Ovary (tissue), 3 donors: ENCODE measurements around the gene COL6A3.

Experiments
- CTCF ChIP-seq, 3 donors: fragments of 450-650 bp in 2 of 3; fragments of 200-600 bp in 1 of 3; IDR thresholded peaks; one replicate each; pipeline versions ENCODE4 v1.5.1 to v1.8.0; 2016 to 2022; ENCODE audit warnings: antibody characterized with exemption in 3 of 3, mild to moderate bottlenecking in 1 of 3
- POLR2A ChIP-seq: fragments of 450-650 bp; IDR thresholded peaks from one replicate; pipeline ENCODE4 v1.6.1; 2017; ENCODE audit warnings: antibody characterized with exemption, mild to moderate bottlenecking, moderate library complexity
- donor health status: DM: no; HTN: no; CAD: no.

DNA sequence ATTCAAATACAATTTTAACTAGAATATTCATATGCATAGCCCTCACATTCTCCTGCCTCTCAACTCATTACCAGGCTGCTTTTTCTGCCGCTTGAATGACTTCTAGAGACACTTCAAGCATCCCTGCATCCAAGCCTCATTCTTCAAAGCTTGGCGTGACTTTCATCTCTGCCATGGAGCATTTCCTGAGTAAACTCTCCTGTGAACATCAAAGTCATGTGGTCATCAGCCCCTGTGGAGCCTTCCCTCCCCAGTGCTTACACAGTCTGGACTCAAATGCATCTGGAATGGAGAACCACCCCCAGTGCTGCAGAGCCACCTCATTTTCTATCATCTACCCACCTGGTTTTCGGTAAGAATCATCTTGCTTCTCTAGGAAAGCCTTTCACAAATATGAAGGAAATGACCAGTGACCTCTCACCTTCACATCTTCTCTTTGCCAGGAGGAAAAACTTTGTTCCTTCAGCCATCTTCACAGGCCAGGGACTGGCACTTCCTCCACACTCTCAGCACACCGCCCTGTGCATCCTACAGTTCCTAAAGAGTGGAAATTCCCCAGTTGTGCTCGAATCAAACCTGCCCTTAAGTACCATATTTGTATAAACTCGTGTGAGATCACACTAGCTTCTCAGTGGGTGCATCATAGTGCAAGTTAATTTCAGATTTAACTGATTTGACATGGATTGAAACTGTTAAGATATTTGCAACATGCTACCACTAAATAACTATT lies 116.4 kb downstream of the COL6A3 start:
- no peak for TF ChIP-seq POLR2A
- TF ChIP-seq CTCF (IDR thresholded peaks at IDR 0.05): no peak
